HG03159 (cell line): ENCODE measurements around the gene SUPT3H.

Experiments
- ATAC-seq: cut with Tn5 transposase; IDR thresholded peaks from one replicate; pipeline ENCODE4 v1.9.1; 2021; ENCODE audit warnings: mild to moderate bottlenecking, moderate library complexity; ENCODE audit not compliant: unreplicated experiment

Gene SUPT3H

DNA sequence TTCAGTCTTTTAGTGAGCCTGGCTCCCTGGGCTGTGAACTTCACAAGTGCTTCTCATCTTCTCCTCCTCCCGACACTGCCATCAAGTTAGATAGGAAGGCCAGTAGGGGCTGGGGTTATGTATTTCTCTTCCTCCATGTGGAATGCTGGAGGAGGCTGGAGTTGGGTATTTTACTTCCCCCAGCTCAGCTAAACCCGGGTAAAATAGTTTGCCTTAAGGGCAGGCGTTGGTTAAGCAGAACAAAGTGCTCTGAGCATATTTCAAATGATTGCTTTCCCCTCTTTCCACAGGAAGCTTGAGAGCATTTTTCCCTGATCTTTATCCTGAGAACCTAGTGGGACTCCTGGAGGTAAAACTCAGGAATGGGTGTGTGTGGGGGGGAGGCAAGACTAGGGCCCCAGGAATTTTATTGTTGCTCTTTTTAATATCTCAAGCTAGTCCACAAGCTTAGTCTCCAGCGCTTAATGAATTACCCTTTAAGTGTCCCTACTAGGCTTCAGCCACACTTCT is 16.9 kb upstream of the SUPT3H start:
- ATAC-seq = no peak

DNA sequence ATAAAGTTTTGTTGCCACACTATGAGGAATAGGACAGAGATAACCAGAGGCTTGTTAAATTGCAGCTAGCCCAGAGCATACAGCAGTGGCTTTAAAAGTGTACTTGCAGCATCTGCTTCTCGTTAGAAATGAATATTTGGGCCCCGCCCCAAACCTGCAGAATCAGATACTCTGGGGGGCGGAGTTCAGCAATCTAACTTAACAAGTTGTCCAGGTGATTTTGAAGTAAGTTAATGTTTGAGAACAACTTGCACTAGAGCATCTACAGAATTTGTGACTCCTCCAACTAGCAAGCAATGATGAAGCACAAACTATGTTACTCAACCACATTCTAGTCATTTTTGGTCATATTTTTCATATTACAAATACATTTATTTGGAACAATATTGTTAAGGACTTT is 10.6 kb upstream of the SUPT3H start:
- ATAC-seq = no peak

DNA sequence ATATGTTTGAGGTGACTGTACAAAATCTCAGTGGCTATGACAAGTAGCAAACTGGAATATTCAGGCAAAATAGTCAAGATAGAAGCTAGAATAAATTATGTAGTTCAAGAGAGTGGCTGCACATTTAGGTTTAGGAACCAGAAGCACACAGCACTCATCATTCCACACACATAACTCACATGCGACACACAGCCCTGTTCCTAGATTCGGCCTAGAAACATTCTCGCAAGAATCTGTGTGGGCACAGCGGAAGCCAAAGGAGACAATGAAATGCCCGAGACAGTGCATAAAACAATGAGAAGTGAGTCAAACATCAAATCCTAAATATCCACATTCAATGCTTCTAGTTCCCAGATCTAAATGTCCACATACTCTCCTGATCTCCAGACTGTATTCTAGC is 9.5 kb upstream of the SUPT3H start:
- no peak for ATAC-seq

DNA sequence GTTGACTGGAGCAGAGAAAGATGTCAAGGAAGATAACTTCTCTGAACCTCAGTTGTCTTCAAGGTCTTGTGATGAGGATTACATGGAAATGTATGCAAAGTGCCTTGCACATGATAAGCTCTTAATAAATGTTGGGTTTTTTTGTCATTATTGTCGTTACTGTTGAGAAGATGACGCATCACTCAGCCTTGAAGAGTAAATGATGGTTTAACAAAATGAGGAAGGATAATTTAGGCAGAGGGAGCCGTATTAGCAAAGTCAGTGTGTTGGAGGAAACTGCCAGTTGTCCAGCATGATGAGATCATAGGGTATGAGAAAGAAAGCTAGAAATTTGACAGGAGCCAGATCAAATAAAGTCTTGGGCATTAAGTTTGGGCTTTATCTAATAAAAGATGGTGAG is 8.8 kb upstream of the SUPT3H start:
- no peak for ATAC-seq

DNA sequence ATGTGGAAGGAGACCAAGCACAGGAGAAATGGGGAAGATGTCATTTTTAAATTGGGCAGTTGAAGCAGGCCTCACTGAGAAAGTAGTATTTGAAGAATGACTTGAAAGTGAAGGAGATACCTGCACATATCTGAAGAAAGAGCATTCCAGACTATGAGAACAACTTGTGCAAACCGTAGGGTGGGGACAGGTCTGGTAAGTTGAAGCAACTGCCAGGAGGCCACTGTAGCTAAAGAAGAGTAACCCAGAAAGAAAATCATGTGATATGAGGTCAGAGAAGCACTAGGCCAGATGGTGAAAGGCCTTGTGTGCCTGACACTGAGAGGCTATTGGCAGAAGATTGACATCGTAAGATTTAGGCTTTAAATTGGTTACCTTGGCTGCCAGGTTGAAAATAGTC is 4.7 kb upstream of the SUPT3H start:
- ATAC-seq = no peak

DNA sequence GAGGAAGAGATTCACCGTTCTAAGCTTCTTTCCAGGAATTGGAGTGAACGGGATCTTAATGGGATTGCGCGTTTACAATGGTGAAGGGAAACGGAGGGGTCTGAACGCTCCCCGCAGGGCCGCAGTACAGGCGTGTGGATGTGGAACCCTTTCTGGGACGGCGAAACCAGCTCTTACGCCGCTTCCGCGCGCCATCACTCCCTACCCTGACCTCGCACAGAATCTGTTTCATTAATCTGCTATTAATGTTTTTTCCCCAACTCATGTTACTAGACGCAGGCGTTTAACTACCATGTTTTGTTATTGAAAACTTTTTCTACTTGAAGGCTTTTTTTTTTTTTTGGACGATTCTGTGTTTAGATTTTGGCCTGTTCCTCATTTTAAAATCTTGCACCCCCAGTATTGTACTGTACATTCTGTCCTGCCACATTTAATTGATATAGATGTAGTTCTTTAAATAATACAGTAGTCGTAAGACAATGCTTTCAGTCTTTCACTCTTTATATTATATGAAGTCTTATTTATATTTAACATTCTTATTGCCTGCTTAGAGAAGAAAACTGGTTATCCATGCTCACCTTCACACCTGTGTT is 696 bp upstream of the SUPT3H start:
- no peak for ATAC-seq

DNA sequence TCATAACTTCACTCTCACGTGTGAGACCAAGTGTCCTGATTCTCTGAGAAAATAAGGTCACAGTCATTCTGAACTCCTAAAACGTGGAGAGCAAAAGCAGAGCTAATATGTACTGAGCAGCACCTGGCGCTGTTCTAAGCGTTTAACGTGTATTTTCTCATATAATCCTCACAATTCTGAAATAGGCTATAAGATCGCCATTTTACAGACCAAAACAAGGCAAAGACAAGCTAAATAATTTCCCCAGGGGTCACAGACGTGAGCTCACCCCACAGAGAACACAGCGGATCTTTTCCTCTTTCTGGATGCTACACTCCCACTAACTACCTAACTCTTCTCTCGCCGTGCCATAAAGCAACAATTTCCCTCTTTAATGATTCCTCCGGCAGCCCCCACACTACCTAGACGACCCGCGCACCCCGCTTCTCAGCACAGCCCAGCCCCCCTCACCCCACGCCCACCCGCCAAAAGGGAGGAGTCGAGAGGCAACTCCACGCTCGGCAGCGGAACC is 636 bp downstream of the SUPT3H start:
- peak; percentile 4 for ATAC-seq

DNA sequence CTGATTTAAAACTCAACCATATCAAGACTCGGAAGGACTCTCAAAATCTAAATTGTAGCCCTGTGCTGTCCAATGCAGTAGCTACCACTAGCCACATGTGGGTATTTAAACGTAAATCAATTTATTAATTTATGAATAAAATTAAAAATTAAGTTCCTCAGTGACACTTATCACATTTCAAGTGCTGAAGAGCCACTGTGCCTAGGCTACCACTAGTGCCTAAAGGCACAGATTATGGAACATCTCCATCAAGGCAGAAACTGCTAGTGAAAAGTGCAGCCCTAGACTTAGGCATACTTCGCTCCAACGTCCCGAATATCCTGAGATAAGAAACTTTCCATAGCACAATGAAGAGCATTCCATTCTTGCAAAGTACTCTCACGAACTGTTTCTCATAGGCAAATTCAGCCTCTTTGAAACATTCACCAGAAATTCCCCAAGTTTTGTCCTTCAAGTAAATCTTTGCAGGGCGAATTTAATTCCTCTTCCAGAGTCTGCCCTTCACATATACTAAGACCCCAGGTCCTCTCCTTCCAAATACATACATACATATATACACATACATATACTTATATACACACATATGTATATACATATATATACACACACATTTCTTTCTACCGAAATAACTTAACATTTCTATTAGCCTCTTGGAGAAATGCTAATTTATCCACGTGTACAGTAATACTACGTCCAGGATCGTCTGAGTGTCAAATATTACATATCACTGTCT is 1.3 kb downstream of the SUPT3H start:
- no peak for ATAC-seq

DNA sequence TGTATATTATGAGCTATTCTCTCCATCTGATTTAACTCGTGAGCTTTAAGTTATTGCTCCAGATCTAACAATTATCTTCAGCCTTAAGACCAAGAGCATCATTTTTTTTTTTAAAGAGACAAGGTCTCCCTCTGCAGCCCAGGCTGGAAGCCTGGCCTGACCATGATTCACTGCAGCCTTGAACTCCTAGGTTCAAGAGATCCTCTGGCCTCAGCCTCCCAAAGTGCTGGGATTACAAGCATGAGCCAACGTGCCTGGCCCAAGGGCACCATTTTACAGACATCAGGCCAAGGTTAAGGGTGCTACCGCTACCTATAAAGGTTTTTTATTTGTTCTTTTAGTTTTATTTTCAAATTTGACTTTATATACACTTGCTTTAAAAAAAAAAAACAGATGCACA is 2.3 kb downstream of the SUPT3H start:
- no peak for ATAC-seq

DNA sequence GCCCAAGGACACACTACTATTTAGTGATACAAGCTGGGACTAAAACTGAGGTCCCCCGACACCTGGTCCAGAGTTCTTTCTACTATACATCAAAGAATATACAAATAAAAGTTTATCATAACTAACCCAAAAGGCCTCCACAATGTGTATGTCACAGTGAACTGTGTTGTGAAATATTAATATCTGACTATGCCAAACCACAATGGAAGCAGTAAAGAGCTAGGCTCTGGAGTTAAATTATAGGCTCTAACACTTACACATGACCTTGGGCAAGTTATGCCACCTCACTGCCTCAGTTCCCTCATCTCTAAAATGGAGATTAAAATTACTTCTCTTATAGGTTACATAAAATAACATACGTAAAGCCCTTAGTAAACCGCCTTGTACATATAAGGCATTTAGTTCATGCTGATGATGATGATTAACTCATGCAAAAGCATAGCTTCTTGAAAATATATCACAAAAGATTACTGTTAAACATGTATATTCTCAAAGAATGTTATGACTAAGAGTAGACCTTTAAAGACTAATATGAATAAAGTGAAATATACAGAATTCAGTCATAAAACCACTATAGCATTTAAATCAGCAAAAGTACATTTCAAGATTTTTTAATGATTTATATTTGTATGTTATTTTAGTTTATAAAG is 5.7 kb downstream of the SUPT3H start:
- no peak for ATAC-seq

DNA sequence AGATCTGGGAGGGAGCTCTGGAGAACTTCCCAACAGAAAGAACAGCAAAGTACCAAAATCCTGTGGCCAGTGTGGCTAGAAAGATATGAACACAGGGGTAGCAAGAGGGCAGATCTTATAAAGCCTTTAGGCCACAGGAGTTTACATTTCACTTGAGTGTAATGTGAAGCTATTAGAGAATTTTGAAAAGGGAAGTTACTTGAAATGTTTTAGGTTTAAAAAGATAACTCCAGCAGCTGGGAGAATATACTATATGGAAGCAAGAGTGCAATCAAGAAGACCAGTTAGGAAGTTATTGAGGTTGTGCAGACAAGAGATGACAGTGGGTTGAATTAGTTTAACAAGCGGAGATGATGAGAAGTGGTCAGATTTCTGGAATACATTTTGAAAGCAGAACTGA is 7.9 kb downstream of the SUPT3H start:
- no peak for ATAC-seq

DNA sequence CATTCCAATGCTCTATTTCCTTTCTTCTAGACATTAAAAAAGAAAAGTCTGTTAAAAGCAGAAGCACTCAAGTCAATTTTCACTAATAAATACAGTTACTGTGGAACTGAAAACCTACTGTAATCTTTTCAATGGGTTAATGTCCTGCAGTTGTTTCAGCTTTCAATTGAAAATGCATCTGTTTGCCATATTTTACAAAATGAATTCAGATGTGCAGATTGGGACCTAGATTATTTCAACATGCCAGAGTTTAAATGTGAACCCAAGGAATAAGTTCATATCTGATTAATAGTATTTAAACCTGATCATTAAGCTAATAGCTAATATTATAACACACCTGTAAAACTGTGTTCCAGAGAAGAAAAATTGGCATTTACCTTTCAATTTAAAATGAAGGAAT is 9.7 kb downstream of the SUPT3H start:
- ATAC-seq = no peak

DNA sequence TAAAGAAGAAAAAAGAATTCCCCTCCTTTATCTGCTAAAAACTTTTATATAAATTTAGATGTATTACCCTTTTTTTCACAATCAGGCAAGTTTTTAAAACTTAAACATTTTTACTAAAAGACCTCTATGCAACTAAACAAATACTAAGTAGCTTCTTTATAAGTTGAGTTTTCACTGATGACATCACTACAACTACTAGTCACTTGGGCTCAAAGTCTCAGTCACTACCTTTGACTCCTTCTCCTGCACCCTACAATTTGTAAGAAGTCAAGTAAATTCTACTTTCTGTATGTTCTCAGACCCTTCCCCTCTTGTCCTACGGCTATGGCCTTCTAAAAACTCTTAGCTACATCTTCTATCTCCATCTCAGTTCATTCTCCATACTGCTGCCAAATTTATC is 11.2 kb downstream of the SUPT3H start:
- no peak for ATAC-seq

DNA sequence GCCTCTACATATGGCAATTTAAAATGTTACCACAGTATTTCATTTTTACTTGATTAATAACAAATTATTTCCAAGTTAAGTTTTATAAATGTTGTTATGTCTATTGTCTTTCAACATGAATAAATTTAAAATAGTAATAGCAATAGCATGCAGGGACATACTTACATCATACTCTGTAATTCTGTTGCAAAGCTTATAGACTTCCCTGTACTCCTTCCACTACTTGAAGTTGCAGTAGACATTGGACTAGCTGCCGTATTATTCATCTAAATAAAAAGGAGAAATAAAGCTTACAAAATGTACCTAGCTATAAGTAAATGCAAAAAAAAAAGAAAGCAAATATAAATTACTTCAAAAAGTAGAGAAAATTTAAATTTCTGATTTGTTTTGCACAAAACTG is 12.7 kb downstream of the SUPT3H start:
- ATAC-seq = no peak

DNA sequence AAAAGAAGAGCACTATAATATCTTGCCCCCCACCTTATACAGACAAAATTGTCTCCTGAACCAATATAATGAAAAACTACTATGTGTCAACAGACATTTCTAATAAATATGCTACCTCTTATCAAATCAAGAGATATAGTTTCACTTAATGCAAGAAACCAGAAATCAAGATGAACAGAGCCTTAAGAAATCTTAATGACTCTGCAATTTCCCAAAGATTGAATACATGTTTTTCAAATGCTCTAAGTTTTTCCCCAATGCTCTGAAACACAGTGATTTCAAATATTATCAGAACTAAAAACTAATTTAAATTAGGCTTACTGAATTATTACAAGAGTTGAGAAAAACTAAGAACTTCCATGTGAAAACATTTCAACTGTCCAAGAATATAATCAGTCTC is 13.3 kb downstream of the SUPT3H start:
- ATAC-seq = no peak

DNA sequence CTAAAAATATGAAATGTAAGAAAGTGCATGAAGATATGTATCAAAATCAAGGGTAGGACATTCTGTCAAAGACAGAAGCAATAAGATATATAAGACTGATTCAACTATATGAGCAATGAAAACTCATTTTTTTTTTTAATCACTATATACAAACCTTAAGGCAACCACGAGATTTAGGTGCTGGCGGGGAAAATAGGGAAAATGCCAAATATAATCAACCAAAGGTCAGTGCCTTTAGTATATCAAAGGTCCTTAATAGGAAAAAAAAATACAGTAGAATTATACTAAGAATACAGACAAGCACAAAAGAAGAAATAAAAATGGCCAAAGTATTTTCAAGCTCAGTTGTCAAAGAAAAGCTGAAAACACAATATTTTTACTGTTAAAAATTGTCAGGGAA is 24.1 kb downstream of the SUPT3H start:
- no peak for ATAC-seq

DNA sequence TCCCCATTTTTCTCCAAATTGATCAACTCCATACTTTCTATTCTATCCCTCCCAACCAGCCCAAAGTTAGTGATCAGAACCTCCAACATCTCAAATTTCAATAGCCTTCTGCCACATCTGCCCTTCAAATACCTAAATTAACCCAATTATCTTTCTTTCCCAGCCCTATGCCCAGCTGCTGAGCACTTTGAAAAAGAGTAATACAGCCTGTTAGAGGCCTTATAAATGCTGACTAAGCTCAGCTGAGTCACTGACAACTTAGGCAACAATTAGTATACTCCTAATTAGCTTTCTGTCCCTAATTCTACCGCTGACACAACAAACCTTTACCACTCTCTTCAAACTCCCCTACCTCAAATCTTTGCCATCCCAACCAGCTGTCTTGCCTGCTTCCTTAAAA is 26.1 kb downstream of the SUPT3H start:
- ATAC-seq = no peak

DNA sequence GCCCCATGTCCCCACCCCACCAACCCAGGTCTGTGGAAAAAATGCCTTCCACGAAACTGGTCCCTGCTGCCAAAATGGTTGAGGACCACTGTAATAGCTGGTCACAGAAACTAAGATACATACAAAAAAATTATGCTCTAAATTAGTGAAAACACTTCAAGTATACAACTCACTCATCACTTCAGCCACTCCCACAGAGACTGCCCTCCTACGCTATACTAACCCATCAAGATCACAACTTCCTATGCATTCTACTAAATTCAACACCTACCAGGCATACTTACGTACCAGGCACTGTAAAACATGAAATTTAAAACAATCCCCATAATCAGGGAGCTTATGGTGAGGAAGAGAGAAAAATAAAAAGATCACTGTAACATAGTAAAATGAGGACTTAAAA is 26.7 kb downstream of the SUPT3H start:
- no peak for ATAC-seq

DNA sequence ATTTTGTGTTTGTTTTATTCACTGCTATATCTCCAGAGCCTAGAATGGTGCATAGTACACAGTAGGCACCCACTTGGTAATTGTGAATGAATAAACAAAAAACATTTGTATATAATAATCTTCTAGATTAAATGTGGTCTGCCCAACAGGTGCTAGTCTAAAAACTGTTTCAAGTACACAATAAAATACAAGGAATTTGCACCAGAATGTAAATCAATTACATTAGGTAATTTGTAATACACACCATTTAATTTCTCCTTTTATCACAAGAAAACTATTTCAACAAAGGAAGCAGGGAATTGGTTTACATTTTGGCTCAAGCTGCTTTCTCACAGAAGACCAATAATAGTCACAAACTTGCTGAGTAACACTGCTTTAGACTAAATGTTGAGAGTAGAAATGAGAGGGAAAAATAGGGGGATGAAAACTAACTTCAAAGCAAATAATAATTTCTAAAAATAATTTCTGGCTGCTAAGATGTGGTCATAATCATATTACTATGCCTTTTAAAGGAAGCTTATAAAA is 27.5 kb downstream of the SUPT3H start:
- no peak for ATAC-seq

DNA sequence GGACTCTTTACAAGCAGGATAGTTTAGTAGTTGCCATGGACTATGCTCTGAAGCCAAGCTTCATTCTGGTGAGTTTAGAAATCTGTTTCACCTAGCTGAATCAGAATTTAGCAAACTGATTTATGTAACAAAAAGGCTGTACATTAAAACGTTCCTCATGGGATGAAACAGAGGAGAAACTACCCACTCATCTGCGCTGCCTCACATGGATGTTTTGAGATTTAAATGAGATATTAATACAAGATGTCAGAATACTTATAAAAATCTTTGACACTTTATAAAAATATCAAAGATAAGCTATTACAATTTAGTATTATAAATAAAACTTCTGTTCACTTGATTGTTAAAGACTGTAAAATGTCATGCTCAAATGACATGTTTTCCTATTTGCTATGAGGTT is 32.8 kb downstream of the SUPT3H start:
- no peak for ATAC-seq

DNA sequence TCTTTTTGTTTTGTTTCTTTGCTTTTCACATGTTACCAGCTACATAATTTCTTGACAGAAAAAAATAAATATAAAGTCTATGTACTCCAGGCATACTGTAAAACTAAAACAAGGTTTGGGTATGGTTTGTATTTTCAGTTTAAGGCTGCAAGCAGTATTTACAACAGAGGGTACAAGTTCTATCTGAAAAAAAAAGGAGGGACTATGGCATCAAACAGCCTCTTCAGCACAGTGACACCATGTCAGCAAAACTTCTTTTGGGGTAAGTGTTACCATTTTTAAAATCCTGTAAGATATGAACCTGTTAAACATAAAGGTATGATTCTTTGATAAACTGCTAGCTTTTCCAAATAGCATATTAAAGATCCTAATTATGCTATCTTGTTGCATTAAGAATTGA is 49.2 kb downstream of the SUPT3H start:
- no peak for ATAC-seq

DNA sequence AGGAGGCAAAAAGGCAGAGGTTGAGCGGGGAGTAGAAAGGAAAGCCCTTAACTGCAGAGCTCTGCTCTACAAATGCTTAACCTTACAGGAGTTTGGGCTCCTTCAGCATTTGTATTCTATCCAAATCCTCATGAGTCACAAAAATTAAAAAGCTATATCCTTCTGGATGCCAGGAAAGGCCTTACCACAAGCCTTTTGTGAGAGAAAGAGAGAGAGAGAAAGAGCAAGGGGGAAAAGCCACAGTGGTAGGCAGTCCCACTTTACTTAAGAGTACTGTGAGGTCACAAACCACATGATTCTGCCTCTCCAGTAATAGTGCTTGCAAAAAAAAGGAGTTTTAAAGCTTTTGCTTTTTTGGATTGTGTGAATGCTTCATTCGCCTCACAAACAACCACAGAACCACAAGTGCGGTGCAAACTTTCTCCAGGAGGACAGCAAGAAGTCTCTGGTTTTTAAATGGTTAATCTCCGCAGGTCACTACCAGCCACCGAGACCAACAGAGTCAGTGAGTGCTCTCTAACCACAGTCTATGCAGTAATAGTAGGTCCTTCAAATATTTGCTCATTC is 49.7 kb downstream of the SUPT3H start, which contains the start of gene RUNX2:
TSS of gene RUNX2 (plus strand) at position 375 of the 567 bp plus-strand sequence. CDS start 397 bp downstream, outside the sequence.
- ATAC-seq = no peak
